C4-2B (cell line): ENCODE measurements around the gene SH3PXD2B.
"Not testable (repeated sequence)": the region's sequence is repeated elsewhere in the genome, so short reads cannot be mapped to it uniquely, and the experiment has no call there.

Experiments
- H3K27ac ChIP-seq: fragments of 450-650 bp; 2 replicates; pipeline ENCODE4 v1.5.1; 2017
- CTCF ChIP-seq: fragments of 450-650 bp; conservative IDR thresholded peaks from 2 replicates; pipeline ENCODE4 v1.5.1; 2017; ENCODE audit warnings: mild to moderate bottlenecking
- ZFX ChIP-seq: fragments of 450-650 bp; IDR thresholded peaks from 2 replicates; pipeline ENCODE4 v1.6.1; 2017

Gene SH3PXD2B

GRCh38 chr5:172299916-172300439, 154.3 kb downstream of the SH3PXD2B start:
- no peak overlapping the region for H3K27ac ChIP-seq
- TF ChIP-seq CTCF, result no peak
- TF ChIP-seq ZFX, result no peak

- no peak for TF ChIP-seq ZFX
- no peak for TF ChIP-seq CTCF
- no peak overlapping the region for H3K27ac ChIP-seq
Measured at GRCh38 chr5:172294831-172295230, 159.5 kb downstream of the SH3PXD2B start.

- TF ChIP-seq ZFX (no peak), CTCF (no peak; the same call in none of the 2 replicates)
- H3K27ac ChIP-seq, result no peak overlapping the region
Measured at GRCh38 chr5:172293745-172294342, 160.5 kb downstream of the SH3PXD2B start.

- H3K27ac ChIP-seq, result no peak overlapping the region
- TF ChIP-seq CTCF (peak; percentile 98), ZFX (no peak)
Measured at GRCh38 chr5:172293054-172293744, 161.1 kb downstream of the SH3PXD2B start.

GRCh38 chr5:172291837-172292236, 162.5 kb downstream of the SH3PXD2B start:
- not testable (repeated sequence) for H3K27ac ChIP-seq

- no peak overlapping the region for H3K27ac ChIP-seq
- TF ChIP-seq ZFX, result no peak
- no peak for TF ChIP-seq CTCF
Measured at GRCh38 chr5:172288465-172288864, 165.9 kb downstream of the SH3PXD2B start.

GRCh38 chr5:172287140-172287539, 167.2 kb downstream of the SH3PXD2B start:
- H3K27ac ChIP-seq, result not testable (repeated sequence)

GRCh38 chr5:172285226-172286143, 168.8 kb downstream of the SH3PXD2B start:
- no peak for TF ChIP-seq ZFX
- no peak for TF ChIP-seq CTCF
- H3K27ac ChIP-seq, result no peak overlapping the region
